Small intestine (tissue), 7 donors: ENCODE data around the gene KRTAP10-8. TPM values are rescaled to one million over a fixed set of nuclear protein-coding genes. Genes with fewer than 3 reads are reported as not detected.
"Not testable (repeated sequence)": the region's sequence is repeated elsewhere in the genome, so short reads cannot be mapped to it uniquely, and the experiment has no call there.

Experiments
- DNase-seq, 2 donors: peaks; one replicate each; pipeline versions ENCODE4 v3.0.0 to v3.0.0-alpha.2; 2013
- FAIRE-seq: peaks from 2 replicates; lab custom pipeline; 2012; peaks lifted over from hg19 to GRCh38; lab: Jason Lieb, UNC
- H3K27ac ChIP-seq, 3 donors: one replicate each; pipeline ENCODE4 v1.5.1; 2013; ENCODE audit warnings: low read length in 2 of 3, mild to moderate bottlenecking in 2 of 3, control low read depth in 1 of 3, inconsistent platforms in 1 of 3, low read depth in 1 of 3, moderate library complexity in 1 of 3
- H3K27me3 ChIP-seq, 3 donors: one replicate each; pipeline ENCODE4 v1.6.1; 2013; ENCODE audit warnings: low read length in 3 of 3, inconsistent platforms in 1 of 3; ENCODE audit not compliant: control insufficient read depth in 3 of 3, insufficient read depth in 3 of 3
- H3K36me3 ChIP-seq, 3 donors: one replicate each; pipeline ENCODE4 v1.6.1; 2013; ENCODE audit warnings: low read length in 3 of 3, inconsistent platforms in 1 of 3, low read depth in 1 of 3, mild to moderate bottlenecking in 1 of 3, moderate library complexity in 1 of 3; ENCODE audit not compliant: control insufficient read depth in 3 of 3, insufficient read depth in 2 of 3
- H3K4me1 ChIP-seq, 3 donors: one replicate each; pipeline ENCODE4 v1.6.1; 2013; ENCODE audit warnings: low read length in 2 of 3, inconsistent platforms in 1 of 3, low read depth in 1 of 3, mild to moderate bottlenecking in 1 of 3, moderate library complexity in 1 of 3; ENCODE audit not compliant: control insufficient read depth in 3 of 3, insufficient read depth in 2 of 3
- H3K4me3 ChIP-seq, 3 donors: one replicate each; pipeline ENCODE4 v1.5.1; 2013; ENCODE audit warnings: low read length in 3 of 3, control low read depth in 1 of 3, inconsistent platforms in 1 of 3, low read depth in 1 of 3, mild to moderate bottlenecking in 1 of 3, moderate library complexity in 1 of 3
- H3K9me3 ChIP-seq, 2 donors: one replicate each; pipeline ENCODE4 v1.6.1; 2013; ENCODE audit warnings: low read depth in 1 of 2, low read length in 1 of 2; ENCODE audit not compliant: control insufficient read depth in 2 of 2, insufficient read depth in 1 of 2
- WGBS, 3 donors: extraction: QIAGEN DNeasy Blood & Tissue Kit; methylation state at CpG; one replicate each; pipeline ENCODE4 v1.1.7; 2013; 5-methylcytosine and 5-hydroxymethylcytosine counted together
- polyA plus RNA-seq, 4 donors: library from polyadenylated mRNA; stranded (reverse) in 3 of 4; unstranded in 1 of 4; fragments of 200-250 nt in 3 of 4; fragments of 120-200 nt in 1 of 4; gene quantifications; one replicate each; pipeline versions ENCODE4 v1.2.1 to v1.2.3, GENCODE V29; 2013
- donor health status: healthy with polysubstance abuse.
- donor health status: control.
- donor health status: control.
- donor health status: Bipolar disorder and iron deficiency.
- donor health status: healthy.

KRTAP10-8 gene
- polyA plus RNA-seq, 4 donors, result not detected

DNA sequence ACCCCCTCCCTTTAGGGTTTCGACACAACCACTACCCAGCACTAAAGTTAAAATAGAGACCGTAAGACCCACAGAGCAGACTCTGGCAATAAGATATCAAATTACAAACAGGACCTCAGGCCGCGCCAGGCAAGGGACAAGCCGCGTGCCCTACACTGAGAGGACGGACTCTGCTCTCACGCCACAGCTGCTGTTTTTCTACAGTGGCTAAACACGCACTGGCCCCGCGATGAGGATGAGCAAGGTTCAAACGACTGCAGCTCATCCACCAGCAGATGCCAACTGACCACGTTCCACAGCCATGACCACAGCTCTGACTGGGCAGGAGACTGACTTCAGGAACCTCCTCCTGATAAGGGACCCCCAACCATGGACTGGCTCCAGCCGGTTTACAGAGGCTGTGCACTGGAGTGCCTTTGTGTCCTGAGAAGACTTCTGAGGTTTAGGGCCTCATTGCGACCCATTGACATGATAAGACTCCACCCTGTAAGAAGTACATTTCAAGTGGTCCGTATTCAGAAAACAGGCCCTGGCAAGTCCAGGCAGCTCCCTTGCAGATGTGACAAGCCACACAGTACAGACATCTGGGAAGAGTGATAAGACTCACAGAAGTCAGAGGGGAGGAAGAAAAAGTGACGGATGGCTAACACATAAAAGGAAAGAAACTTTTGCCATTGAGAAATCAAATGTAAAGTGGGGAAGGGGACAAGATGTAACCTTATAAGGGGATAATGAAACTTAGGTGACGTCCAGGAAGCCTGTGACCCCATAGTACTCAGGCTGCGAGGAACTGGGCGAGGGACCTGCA is 18.1 kb upstream of the KRTAP10-8 start:
- 29 to 56% (median 40%) methylated on average over 20 of the region's 20 CpGs for WGBS, 3 donors
- Histone ChIP-seq H3K4me3 (no peak overlapping the region), H3K27me3 (peaks cover 0 to 6% (median 4%) of the 10 kb centered on the region in 3 donors), H3K36me3 (no peaks in the 10 kb centered on the region), H3K4me1 (no peaks in the 10 kb centered on the region), H3K27ac (no peak overlapping the region), H3K9me3 (no peaks in the 10 kb centered on the region)
- DNase-seq, result no peak
- no peak for FAIRE-seq

DNA sequence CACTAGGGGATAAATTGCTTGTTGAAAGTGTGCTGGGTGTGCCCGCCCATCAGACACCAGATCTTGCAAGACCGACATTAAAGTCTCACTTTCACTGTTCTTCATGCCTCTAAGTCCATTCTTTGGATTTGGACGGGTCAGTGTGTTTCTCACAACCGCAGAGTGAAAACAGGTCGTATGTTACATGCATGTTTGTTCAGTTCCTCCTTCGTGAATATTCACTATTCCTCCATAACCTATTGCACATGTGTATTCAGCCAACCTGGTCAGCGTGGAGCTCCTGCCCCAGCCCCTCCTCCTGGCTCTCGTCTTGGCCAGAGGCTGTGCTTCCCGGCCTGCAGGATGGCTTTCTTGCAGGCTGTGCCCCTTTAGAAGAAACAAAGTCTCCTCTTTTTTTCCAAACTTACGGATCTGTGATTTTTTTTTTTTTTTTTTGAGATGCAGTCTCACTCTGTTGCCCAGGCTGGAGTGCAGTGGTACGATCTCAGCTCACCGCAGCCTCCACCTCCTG is 17.4 kb upstream of the KRTAP10-8 start:
- Histone ChIP-seq H3K4me3 (no peak overlapping the region), H3K27me3 (peaks cover 0 to 6% (median 0%) of the 10 kb centered on the region in 3 donors), H3K27ac (no peak overlapping the region), H3K4me1 (no peaks in the 10 kb centered on the region), H3K36me3 (no peaks in the 10 kb centered on the region), H3K9me3 (peaks cover 0 to 3% of the 10 kb centered on the region in 2 donors)
- 71 to 78% (median 72%) methylated on average over 12 of the region's 12 CpGs for WGBS, 3 donors
- DNase-seq (no peak), FAIRE-seq (no peak)

DNA sequence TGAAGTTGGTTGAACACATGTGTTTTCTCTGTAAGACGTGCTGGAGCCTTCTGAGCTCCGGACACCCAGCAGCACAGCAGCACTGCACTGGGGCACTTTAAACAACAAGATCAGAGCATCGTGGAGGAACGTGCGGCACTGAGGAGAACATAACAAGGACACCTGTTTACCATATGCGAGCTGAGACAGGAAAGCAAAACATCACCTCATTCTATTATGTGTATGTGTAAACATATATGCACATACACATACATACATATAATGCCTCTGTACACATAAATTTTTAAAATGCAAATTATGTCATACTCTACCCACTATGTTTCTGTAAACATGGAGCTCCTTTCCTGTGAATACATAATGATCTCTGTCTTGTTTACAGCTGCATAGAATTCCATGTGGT is 16.4 kb upstream of the KRTAP10-8 start:
- peaks cover 0 to 3% of the 10 kb centered on the region in 2 donors for H3K9me3 ChIP-seq
- H3K4me1 ChIP-seq, result no peaks in the 10 kb centered on the region
- FAIRE-seq (no peak), DNase-seq (no peak)
- H3K36me3 ChIP-seq, result no peaks in the 10 kb centered on the region
- whole genome bisulfite sequencing, 3 donors, result 68 to 76% (median 74%) methylated on average over 6 of the region's 6 CpGs
- no peak overlapping the region for H3K4me3 ChIP-seq
- H3K27ac ChIP-seq, result no peak overlapping the region
- peaks cover 0 to 6% (median 4%) of the 10 kb centered on the region in 3 donors for H3K27me3 ChIP-seq

DNA sequence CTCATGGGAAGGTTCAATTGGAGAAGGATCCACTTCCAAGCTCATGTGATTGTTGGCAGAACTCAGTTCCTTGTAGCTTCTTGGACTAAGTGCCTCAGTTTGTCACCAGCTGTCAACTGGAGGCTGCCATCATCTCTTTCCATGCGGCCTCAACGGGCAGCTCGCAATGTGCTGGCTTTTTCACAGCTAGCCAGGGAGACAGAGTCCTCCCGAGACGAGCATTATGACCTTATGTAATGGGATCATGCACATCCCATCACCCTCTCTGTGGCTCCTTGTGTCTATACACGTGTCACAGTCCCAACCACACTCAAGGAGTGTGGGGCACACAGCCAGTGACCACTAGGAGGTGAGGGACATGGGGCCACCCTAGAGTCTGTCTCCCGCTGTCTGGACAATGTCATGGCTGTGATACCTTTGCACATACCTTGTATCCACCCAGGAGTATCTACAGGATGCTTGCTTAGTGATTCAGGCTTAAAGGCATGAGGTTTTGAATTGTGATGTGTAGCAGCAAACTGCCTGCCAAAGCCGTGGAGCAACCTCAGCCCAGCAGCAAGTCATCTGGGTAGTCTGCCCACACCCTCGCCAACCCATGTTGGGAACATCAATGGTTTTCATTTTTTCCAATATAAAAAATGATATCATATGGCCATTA is 15.7 kb upstream of the KRTAP10-8 start:
- Histone ChIP-seq H3K27me3 (peaks cover 0 to 6% (median 4%) of the 10 kb centered on the region in 3 donors), H3K36me3 (no peaks in the 10 kb centered on the region), H3K4me1 (no peaks in the 10 kb centered on the region), H3K27ac (no peak overlapping the region), H3K9me3 (peaks cover 0 to 3% of the 10 kb centered on the region in 2 donors), H3K4me3 (no peak overlapping the region)
- 67 to 73% (median 67%) methylated on average over 9 of the region's 9 CpGs for WGBS, 3 donors
- DNase-seq (no peak), FAIRE-seq (no peak)

DNA sequence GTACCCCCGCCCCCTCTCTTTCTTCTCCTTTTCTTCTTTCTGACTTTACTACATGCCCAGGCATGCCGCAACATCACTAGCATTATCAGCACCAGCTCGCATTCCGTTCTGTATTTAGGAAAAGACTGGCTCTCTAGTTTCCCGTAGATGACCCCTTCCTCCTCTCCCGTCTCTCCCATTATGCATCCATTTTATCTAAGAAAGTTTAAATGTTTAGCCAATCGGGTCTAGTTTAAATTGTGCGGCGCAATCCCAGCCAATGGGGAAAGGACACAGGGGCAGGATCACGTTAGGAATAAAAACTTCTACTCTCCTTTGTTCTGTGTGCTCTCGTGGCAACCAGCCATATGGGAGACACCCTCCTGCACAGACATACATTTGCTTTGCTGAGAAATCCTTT is 13.8 kb upstream of the KRTAP10-8 start:
- Histone ChIP-seq H3K36me3 (no peaks in the 10 kb centered on the region), H3K27ac (no peak overlapping the region), H3K4me3 (no peak overlapping the region), H3K4me1 (no peaks in the 10 kb centered on the region), H3K9me3 (peaks cover 0 to 3% of the 10 kb centered on the region in 2 donors), H3K27me3 (peaks cover 0 to 8% (median under 1%) of the 10 kb centered on the region in 3 donors)
- FAIRE-seq (no peak), DNase-seq (no peak)
- WGBS, 3 donors, result 71 to 75% (median 75%) methylated on average over 11 of the region's 11 CpGs

DNA sequence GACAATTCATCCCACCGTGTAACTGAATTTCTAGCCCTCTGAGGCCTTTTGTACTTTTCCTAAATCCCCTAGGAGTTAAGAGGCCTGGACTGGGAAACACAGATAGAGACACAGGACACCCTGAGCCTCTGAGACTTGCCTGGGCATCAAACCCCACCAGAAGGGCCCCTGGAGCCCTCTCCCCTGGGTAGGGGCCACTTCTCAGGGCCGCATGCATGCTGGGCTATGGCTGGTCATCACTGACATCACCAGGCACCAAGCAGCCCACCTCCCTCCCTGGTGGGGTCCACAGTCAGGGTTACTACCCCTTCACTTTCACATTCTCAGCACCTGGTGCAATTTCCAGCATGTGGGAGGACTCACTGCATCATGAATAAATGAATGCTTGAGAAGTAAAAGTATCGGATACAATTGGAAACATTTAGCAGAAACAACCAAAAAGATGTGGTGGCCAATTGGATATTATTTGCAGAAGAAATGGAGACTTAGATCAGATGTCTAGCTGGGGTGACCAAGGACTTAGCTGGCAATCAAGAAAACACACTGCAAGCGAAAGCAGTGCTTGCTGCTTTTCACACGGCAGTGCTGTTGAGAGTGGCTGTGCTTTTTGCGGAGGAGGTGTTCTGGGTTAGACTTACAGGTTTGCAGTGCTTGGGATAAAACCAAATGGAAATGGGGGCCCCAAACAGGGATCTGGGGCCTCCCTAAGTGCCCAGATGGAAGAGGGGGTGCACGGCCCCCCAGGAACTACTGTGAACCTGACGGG is 12.4 kb upstream of the KRTAP10-8 start:
- no peak for FAIRE-seq
- WGBS, 3 donors, result 81 to 91% (median 82%) methylated on average over 8 of the region's 8 CpGs
- no peak overlapping the region for H3K4me3 ChIP-seq
- peaks cover 0 to 12% (median 0%) of the 10 kb centered on the region in 3 donors for H3K27me3 ChIP-seq
- H3K4me1 ChIP-seq, result no peaks in the 10 kb centered on the region
- H3K36me3 ChIP-seq, result no peaks in the 10 kb centered on the region
- peaks cover 0 to 8% of the 10 kb centered on the region in 2 donors for H3K9me3 ChIP-seq
- H3K27ac ChIP-seq, result no peak overlapping the region
- DNase-seq, result no peak

DNA sequence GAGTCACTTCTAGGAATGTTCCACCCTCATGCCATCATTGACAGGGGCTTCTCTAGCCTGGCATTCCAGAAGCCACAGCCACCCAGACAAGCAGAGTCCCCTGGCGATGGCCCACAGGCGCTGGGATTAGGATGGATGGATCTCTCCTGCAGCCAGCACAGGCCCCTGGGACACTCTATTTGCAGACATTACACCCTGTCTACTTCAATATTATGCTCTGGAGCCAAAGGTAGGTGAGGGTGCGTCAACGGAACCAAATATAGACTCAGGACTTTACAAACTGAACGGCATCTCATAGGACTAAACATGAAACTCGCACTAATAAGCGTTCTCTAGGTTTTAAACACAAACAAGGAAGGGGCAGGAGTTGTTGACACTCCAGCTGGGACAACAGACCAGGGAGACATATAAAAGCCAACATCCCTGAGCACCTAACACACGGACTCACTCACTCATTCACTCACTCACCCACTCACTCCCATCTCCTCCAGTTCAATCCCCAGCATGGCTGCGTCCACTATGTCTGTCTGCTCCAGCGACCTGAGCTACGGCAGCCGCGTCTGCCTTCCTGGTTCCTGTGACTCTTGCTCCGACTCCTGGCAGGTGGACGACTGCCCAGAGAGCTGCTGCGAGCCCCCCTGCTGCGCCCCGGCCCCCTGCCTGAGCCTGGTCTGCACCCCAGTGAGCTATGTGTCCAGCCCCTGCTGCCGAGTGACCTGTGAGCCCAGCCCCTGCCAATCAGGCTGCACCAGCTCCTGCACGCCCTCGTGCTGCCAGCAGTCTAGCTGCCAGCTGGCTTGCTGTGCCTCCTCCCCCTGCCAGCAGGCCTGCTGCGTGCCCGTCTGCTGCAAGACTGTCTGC is 11.5 kb upstream of the KRTAP10-8 start, which contains the start of gene KRTAP10-7:
TSS of gene KRTAP10-7 (plus strand) at position 480 of the 861 bp plus-strand sequence. CDS start at position 505, 25 bp downstream.
- not testable (repeated sequence) for H3K9me3 ChIP-seq, H3K4me1 ChIP-seq, H3K27ac ChIP-seq, H3K4me3 ChIP-seq, H3K36me3 ChIP-seq, FAIRE-seq, DNase-seq
- 66 to 71% (median 67%) methylated on average over 20 to 23 of the region's 23 CpGs for WGBS, 3 donors
- peaks cover 0 to 12% (median 0%) of the 10 kb centered on the region in 3 donors for H3K27me3 ChIP-seq
